ENCODE measurements around the gene HOPX. TPM values are rescaled to one million over a fixed set of nuclear protein-coding genes. Genes with fewer than 3 reads are reported as not detected.

HOPX gene
- total RNA-seq, 1 donor from 2014 or later, result 0.54 TPM

GRCh38 chr4:56657128-56657527 is 24.0 kb downstream of the HOPX start:
- H3K4me3 Mint-ChIP-seq (ENCODE audit: unreplicated experiment), result peak overlapping the region; percentile 77
- H3K27me3 Mint-ChIP-seq (ENCODE audit: unreplicated experiment), result peaks cover 8% of the 10 kb centered on the region
- peaks cover 7% of the 10 kb centered on the region for H3K4me1 Mint-ChIP-seq (ENCODE audit: low read depth, unreplicated experiment)
- H3K36me3 Mint-ChIP-seq (ENCODE audit: unreplicated experiment), result peaks cover 6% of the 10 kb centered on the region
- H3K27ac Mint-ChIP-seq (ENCODE audit: unreplicated experiment), result no peak overlapping the region
- H3K9me3 Mint-ChIP-seq (ENCODE audit: unreplicated experiment), result peaks cover 2% of the 10 kb centered on the region
- TF ChIP-seq, protein P1, sequence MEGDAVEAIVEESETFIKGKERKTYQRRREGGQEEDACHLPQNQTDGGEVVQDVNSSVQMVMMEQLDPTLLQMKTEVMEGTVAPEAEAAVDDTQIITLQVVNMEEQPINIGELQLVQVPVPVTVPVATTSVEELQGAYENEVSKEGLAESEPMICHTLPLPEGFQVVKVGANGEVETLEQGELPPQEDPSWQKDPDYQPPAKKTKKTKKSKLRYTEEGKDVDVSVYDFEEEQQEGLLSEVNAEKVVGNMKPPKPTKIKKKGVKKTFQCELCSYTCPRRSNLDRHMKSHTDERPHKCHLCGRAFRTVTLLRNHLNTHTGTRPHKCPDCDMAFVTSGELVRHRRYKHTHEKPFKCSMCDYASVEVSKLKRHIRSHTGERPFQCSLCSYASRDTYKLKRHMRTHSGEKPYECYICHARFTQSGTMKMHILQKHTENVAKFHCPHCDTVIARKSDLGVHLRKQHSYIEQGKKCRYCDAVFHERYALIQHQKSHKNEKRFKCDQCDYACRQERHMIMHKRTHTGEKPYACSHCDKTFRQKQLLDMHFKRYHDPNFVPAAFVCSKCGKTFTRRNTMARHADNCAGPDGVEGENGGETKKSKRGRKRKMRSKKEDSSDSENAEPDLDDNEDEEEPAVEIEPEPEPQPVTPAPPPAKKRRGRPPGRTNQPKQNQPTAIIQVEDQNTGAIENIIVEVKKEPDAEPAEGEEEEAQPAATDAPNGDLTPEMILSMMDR (IDR thresholded peaks at IDR 0.05; ENCODE audit: partially characterized antibody, unreplicated experiment), result no peak
- DNase-seq, result no peak

GRCh38 chr4:56656346-56656643 is 24.8 kb downstream of the HOPX start:
- Mint-ChIP-seq H3K9me3 (ENCODE audit: unreplicated experiment) (peaks cover 2% of the 10 kb centered on the region), H3K36me3 (ENCODE audit: unreplicated experiment) (peaks cover 6% of the 10 kb centered on the region), H3K27me3 (ENCODE audit: unreplicated experiment) (peaks cover 9% of the 10 kb centered on the region), H3K4me3 (ENCODE audit: unreplicated experiment) (peak overlapping the region; percentile 77), H3K27ac (ENCODE audit: unreplicated experiment) (no peak overlapping the region), H3K4me1 (ENCODE audit: low read depth, unreplicated experiment) (peaks cover 7% of the 10 kb centered on the region)
- no peak for DNase-seq
- TF ChIP-seq, protein P1 (IDR thresholded peaks at IDR 0.05; ENCODE audit: partially characterized antibody, unreplicated experiment), result no peak

DNA sequence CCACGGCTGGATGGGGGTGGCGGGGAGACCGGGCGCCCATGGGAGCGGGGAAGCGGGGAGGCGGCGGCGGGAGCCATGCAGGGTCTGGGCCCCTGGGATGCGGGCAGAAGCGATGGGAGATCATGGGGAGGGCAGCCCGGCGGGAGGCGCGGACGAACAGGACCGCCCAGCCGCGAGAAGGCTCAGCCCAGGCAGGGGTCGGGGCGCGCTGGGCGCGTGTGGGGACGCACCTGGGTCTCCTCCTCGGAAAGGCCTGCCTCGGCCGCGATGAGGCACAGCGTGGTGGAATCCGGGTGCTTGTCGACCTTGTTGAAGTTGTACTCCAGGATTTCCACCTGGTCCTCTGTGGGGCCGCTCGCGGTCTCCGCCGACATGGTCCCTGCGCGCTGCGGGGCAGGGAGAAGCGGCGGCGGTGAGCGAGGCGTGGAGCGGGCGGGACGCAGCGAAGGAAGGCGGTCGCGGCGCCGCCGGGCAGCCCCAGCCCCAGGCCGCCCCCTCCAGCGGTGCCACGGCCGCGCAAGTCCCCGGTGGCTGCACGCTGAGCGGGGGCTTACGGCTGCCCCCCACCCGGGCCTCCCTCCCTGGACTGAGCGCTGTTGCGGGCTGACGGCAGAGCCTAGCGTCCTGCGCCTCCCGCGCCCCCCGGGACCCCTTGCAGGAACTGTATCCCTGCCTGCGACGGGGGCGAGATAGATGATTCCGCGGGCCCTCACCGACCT is 25.3 kb downstream of the HOPX start:
- Mint-ChIP-seq H3K27me3 (ENCODE audit: unreplicated experiment) (peaks cover 9% of the 10 kb centered on the region), H3K27ac (ENCODE audit: unreplicated experiment) (no peak overlapping the region), H3K36me3 (ENCODE audit: unreplicated experiment) (peaks cover 6% of the 10 kb centered on the region), H3K4me3 (ENCODE audit: unreplicated experiment) (peak overlapping the region; percentile 98), H3K4me1 (ENCODE audit: low read depth, unreplicated experiment) (peaks cover 7% of the 10 kb centered on the region), H3K9me3 (ENCODE audit: unreplicated experiment) (peaks cover 2% of the 10 kb centered on the region)
- peak; percentile 50 for DNase-seq
- TF ChIP-seq, protein P1 (IDR thresholded peaks at IDR 0.05; ENCODE audit: partially characterized antibody, unreplicated experiment), result no peak

GRCh38 chr4:56655209-56655626 is 25.9 kb downstream of the HOPX start:
- peaks cover 2% of the 10 kb centered on the region for H3K9me3 Mint-ChIP-seq (ENCODE audit: unreplicated experiment)
- peak; percentile 60 for DNase-seq
- peaks cover 7% of the 10 kb centered on the region for H3K4me1 Mint-ChIP-seq (ENCODE audit: low read depth, unreplicated experiment)
- peak overlapping the region; percentile 28 for H3K27ac Mint-ChIP-seq (ENCODE audit: unreplicated experiment)
- peak overlapping the region; percentile 98 for H3K4me3 Mint-ChIP-seq (ENCODE audit: unreplicated experiment)
- peaks cover 6% of the 10 kb centered on the region for H3K36me3 Mint-ChIP-seq (ENCODE audit: unreplicated experiment)
- H3K27me3 Mint-ChIP-seq (ENCODE audit: unreplicated experiment), result peaks cover 9% of the 10 kb centered on the region
- TF ChIP-seq, protein P1 (IDR thresholded peaks at IDR 0.05; ENCODE audit: partially characterized antibody, unreplicated experiment), result no peak

- DNase-seq, result no peak
- Mint-ChIP-seq H3K9me3 (ENCODE audit: unreplicated experiment) (peaks cover 2% of the 10 kb centered on the region), H3K4me1 (ENCODE audit: low read depth, unreplicated experiment) (peaks cover 7% of the 10 kb centered on the region), H3K4me3 (ENCODE audit: unreplicated experiment) (peak overlapping the region; percentile 98), H3K27me3 (ENCODE audit: unreplicated experiment) (peaks cover 9% of the 10 kb centered on the region), H3K36me3 (ENCODE audit: unreplicated experiment) (peaks cover 6% of the 10 kb centered on the region), H3K27ac (ENCODE audit: unreplicated experiment) (no peak overlapping the region)
- TF ChIP-seq, protein P1 (IDR thresholded peaks at IDR 0.05; ENCODE audit: partially characterized antibody, unreplicated experiment), result no peak
These were observed 26.9 kb downstream of the HOPX start for GRCh38 chr4:56654238-56654632.
